Thyroid gland (tissue), 4 donors: ENCODE measurements around the gene PDZD2. TPM values are rescaled to one million over a fixed set of nuclear protein-coding genes. Genes with fewer than 3 reads are reported as not detected.

Source experiments
- DNase-seq, 2 donors: peaks; one replicate each; pipeline ENCODE4 v3.0.0-alpha.2; 2019
- H3K27ac ChIP-seq, 3 donors: fragments of 200-600 bp; sonication (generic); 1 replicate in 2 of 3; 2 replicates in 1 of 3; pipeline ENCODE4 v1.5.1; 2016 to 2019; ENCODE audit warnings: mild to moderate bottlenecking in 1 of 3, moderate library complexity in 1 of 3
- H3K27me3 ChIP-seq: fragments of 200-600 bp; sonication (generic); one replicate; pipeline ENCODE4 v1.5.1; 2019
- H3K36me3 ChIP-seq, 2 donors: fragments of 200-600 bp; sonication (generic); one replicate each; pipeline ENCODE4 v1.5.1; 2016 to 2019
- H3K4me1 ChIP-seq, 2 donors: fragments of 200-600 bp; sonication (generic); one replicate each; pipeline ENCODE4 v1.5.1; 2017 to 2019
- H3K4me3 ChIP-seq, 3 donors: fragments of 200-600 bp; sonication (generic); replicated peaks in 1 of 3; 1 replicate in 2 of 3; 2 replicates in 1 of 3; pipeline ENCODE4 v1.5.1; 2016; ENCODE audit warnings: mild to moderate bottlenecking in 1 of 3
- H3K9me3 ChIP-seq: fragments of 200-600 bp; sonication (generic); one replicate; pipeline ENCODE4 v1.5.1; 2017
- POLR2A ChIP-seq, 2 donors: fragments of 450-650 bp; IDR thresholded peaks; one replicate each; pipeline ENCODE4 v1.6.1; 2017; ENCODE audit warnings: antibody characterized with exemption in 2 of 2, mild to moderate bottlenecking in 2 of 2, moderate library complexity in 1 of 2
- WGBS, 2 donors: methylation state at CpG; one replicate each; pipeline ENCODE4 v1.1.5; 2017; 5-methylcytosine and 5-hydroxymethylcytosine counted together
- intact Hi-C: fragments of 100-400 bp; cut with DNase I; formaldehyde crosslinking; loops from one replicate; pipeline ENCODE4 v1.15.1; 2023
- total RNA-seq, 4 donors: library from RNA; depleted of rRNA; stranded (reverse); fragments of >200 nt; gene quantifications; one replicate each; pipeline ENCODE4 v1.2.3, GENCODE V29; 2016
- TF ChIP-seq, protein P1 (sequence below), 6 experiments: fragments of 200-600 bp in 3 of 6; fragments of 450-650 bp in 3 of 6; sonication (generic) in 3 of 6; IDR thresholded peaks; one replicate each; pipeline ENCODE4 v1.5.1; 2016 to 2019; ENCODE audit warnings: antibody characterized with exemption in 6 of 6, mild to moderate bottlenecking in 2 of 6, inconsistent platforms in 1 of 6, moderate library complexity in 1 of 6

The PDZD2 gene
- total RNA-seq, 4 donors from 2014 or later: 1.8 to 4.5 (median 3.9) TPM

DNA sequence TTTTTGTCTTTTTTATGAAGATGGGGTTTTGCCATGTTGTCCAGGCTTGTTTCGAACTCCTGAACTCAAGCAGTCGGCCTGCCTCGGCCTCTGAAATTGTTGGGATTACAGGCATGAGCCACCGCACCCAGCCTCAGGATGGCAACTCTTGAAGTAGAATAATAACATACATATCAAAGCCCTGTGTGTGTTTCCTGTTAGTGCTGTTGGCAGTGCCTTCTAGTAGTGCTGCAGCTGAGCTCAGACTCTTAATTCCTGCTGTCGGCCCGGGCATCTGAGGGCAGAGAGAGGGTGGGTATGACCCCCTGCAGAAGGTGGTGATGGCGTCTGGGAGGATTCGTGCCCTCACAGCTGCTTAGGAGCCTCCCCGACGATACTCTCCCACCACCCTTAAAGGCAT is 227.2 kb downstream of the PDZD2 start:
- no peaks in the 10 kb centered on the region for H3K27me3 ChIP-seq
- intact Hi-C loops: no loop called here
- no peak overlapping the region for H3K27ac ChIP-seq
- no peak for DNase-seq
- no peaks in the 10 kb centered on the region for H3K4me1 ChIP-seq
- TF ChIP-seq, protein P1, sequence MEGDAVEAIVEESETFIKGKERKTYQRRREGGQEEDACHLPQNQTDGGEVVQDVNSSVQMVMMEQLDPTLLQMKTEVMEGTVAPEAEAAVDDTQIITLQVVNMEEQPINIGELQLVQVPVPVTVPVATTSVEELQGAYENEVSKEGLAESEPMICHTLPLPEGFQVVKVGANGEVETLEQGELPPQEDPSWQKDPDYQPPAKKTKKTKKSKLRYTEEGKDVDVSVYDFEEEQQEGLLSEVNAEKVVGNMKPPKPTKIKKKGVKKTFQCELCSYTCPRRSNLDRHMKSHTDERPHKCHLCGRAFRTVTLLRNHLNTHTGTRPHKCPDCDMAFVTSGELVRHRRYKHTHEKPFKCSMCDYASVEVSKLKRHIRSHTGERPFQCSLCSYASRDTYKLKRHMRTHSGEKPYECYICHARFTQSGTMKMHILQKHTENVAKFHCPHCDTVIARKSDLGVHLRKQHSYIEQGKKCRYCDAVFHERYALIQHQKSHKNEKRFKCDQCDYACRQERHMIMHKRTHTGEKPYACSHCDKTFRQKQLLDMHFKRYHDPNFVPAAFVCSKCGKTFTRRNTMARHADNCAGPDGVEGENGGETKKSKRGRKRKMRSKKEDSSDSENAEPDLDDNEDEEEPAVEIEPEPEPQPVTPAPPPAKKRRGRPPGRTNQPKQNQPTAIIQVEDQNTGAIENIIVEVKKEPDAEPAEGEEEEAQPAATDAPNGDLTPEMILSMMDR (IDR thresholded peaks at IDR 0.05): no peak
- no peak for TF ChIP-seq POLR2A (IDR thresholded peaks at IDR 0.05)
- no peaks in the 10 kb centered on the region for H3K9me3 ChIP-seq
- 68 to 77% methylated on average over 10 of the region's 10 CpGs for WGBS, 2 donors
- H3K4me3 ChIP-seq: no peak overlapping the region
- no peaks in the 10 kb centered on the region for H3K36me3 ChIP-seq

DNA sequence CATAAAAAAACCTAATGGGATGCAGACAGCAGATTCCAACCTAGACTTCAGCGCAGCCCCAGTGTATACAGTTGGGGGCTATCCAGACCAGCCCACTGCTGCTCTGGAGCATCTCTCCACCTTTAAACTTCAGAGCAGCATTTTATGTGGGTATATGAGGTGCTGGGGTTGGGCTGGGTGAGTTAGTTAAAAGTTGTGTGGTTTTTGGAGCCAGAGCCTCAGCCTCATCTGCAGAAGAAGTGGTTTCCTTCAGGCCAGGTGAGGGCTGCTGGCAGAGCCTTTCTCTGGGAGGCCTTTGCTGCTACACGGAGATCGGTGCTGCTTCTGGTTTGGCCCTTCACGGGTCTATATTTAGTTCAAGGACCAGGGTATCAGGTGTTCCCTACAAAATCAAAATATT is 228.3 kb downstream of the PDZD2 start:
- no peaks in the 10 kb centered on the region for H3K36me3 ChIP-seq
- H3K27me3 ChIP-seq: no peaks in the 10 kb centered on the region
- DNase-seq: no peak
- intact Hi-C loops: no loop called here
- H3K9me3 ChIP-seq: no peaks in the 10 kb centered on the region
- no peaks in the 10 kb centered on the region for H3K4me1 ChIP-seq
- H3K27ac ChIP-seq: no peak overlapping the region
- no peak overlapping the region for H3K4me3 ChIP-seq
- TF ChIP-seq, protein P1 (IDR thresholded peaks at IDR 0.05): no peak
- TF ChIP-seq POLR2A (IDR thresholded peaks at IDR 0.05): no peak
- 64 to 77% methylated on average over 4 of the region's 4 CpGs for WGBS, 2 donors

DNA sequence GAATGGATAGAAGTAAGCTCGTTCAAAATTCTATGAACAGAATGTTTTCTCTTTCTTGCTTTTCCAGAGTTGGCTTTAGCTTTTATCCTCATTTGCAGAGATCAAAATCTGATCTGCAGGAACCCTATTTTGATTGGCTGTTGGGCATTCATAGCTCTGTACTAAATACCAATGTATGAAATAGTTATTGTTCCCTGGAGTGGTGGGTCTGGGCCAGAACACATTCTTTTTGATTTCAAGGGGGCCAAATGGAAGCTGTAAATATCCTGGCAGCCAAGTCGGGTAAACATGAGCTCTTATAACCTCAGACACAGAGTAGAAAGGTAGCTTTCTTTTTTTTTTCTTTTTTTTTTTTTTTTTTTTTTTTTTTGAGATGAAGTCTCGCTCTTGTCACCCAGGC is 241.5 kb downstream of the PDZD2 start:
- TF ChIP-seq, protein P1 (IDR thresholded peaks at IDR 0.05): no peak
- TF ChIP-seq POLR2A (IDR thresholded peaks at IDR 0.05): no peak
- H3K27ac ChIP-seq: no peak overlapping the region
- H3K36me3 ChIP-seq: no peaks in the 10 kb centered on the region
- intact Hi-C loops: no loop called here
- no peak overlapping the region for H3K4me3 ChIP-seq
- WGBS, 2 donors: 87 to 93% methylated on average over 3 of the region's 3 CpGs
- no peaks in the 10 kb centered on the region for H3K4me1 ChIP-seq
- no peaks in the 10 kb centered on the region for H3K9me3 ChIP-seq
- DNase-seq: no peak
- H3K27me3 ChIP-seq: no peaks in the 10 kb centered on the region

DNA sequence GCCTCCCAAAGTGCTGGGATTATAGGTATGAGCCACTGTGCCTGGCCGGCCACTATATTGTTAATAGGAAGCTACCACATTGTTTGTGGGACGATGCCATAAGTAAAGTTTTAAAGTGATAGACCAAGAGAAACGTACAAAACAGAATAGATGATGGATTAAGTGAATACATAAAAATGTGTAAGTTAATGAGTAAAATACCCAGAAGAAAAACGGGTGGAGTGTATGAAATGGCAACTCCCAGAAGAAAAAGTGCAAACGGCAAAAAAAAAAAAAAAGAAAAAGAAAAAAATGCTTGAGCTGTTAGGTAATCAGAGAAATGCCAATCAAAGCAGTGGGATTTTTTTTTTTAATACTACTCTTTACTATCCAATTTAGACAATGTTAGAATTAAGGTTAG is 246.0 kb downstream of the PDZD2 start:
- Histone ChIP-seq H3K9me3 (no peaks in the 10 kb centered on the region), H3K27me3 (no peaks in the 10 kb centered on the region), H3K27ac (no peak overlapping the region), H3K4me1 (peaks cover 12% of the 10 kb centered on the region in 2 donors), H3K4me3 (no peak overlapping the region), H3K36me3 (no peaks in the 10 kb centered on the region)
- no peak for DNase-seq
- intact Hi-C loops: no loop called here
- TF ChIP-seq POLR2A (IDR thresholded peaks at IDR 0.05): no peak
- TF ChIP-seq, protein P1 (IDR thresholded peaks at IDR 0.05): no peak
- WGBS, 2 donors: 80 to 89% methylated on average over 5 of the region's 5 CpGs

DNA sequence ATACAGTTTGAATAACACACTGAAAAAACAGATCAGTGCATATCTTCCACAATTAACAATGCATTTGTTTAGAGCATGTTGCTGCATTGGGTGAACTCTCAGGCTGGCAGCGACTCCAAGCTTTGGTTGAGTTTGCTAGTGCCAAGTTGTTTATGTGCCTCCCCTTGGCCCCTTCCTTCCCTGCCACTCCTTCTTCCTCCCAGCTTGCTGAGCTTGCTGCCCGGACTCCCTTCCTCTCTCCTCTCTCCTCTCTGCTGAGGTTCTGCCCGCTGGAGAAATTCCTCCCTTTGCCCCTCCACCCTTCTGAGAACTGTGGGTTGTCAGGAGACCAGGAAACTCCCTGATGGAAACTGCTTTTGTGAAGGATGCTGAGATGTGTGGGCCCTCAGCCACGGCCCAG is 247.3 kb downstream of the PDZD2 start:
- 59 to 62% methylated on average over 4 of the region's 4 CpGs for WGBS, 2 donors
- H3K4me1 ChIP-seq: peaks cover 12 to 16% of the 10 kb centered on the region in 2 donors
- no peaks in the 10 kb centered on the region for H3K9me3 ChIP-seq
- no peak for TF ChIP-seq POLR2A (IDR thresholded peaks at IDR 0.05)
- TF ChIP-seq, protein P1 (IDR thresholded peaks at IDR 0.05): no peak
- no peaks in the 10 kb centered on the region for H3K36me3 ChIP-seq
- intact Hi-C loops: no loop called here
- DNase-seq: no peak
- no peaks in the 10 kb centered on the region for H3K27me3 ChIP-seq
- no peak overlapping the region for H3K4me3 ChIP-seq
- H3K27ac ChIP-seq: no peak overlapping the region
